GM21526 (cell line): ENCODE results near the gene BCAS3.

Experiments
- ATAC-seq: cut with Tn5 transposase; IDR thresholded peaks from one replicate; pipeline ENCODE4 v1.9.1; 2021; ENCODE audit warnings: moderate library complexity; ENCODE audit not compliant: unreplicated experiment, low FRiP score

Gene BCAS3

DNA sequence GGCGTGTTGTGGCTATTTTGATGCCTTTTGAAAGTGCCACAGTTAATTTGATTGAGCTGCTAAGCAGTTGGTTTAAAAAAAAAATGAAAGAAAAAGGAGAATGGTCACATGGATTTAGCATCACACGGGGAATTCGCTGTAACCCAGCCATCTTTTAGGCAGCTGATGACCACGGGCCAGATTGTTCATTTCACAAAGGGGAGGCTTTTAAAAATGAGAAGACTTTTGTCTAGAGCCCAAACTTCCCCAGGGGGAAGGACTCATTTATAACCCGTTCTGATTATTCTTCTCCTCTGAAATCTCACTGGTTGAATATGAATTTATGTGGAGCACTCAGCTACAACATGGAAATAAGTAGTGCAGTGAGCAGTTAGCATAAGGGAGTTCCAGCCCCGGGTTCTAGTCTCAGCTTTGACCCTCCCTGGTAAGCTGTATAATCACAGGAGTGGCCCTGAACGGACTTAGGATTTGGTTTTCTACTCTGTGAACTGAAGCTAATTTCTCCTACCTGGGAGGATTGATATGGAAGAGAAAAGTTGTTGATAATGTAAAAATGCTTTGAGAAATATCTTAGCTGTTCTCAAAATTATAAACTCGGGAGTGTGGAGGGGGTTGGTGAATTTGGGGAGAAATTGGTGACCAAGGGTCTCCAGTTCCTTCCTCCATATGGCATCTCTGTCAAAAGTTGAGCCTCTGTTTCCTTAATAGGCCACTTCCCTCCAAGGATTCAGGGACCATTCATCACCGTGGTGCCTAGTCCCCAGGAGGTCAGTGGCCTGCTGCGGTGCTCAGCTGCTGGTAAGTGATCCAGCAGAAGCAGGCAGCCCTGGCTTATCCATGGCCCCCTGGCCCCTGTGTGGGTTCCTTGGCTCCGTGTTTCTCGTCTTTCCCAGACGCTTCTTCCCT is 645.6 kb downstream of the BCAS3 start:
- ATAC-seq = no peak

GRCh38 chr17:61323909-61324868 is 646.5 kb downstream of the BCAS3 start:
- no peak for ATAC-seq

- no peak for ATAC-seq
Observed at GRCh38 chr17:61324950-61325349, 647.3 kb downstream of the BCAS3 start.

GRCh38 chr17:61325382-61326073 is 647.9 kb downstream of the BCAS3 start:
- no peak for ATAC-seq

- ATAC-seq = no peak
Observed at GRCh38 chr17:61326330-61326729, 648.7 kb downstream of the BCAS3 start.

DNA sequence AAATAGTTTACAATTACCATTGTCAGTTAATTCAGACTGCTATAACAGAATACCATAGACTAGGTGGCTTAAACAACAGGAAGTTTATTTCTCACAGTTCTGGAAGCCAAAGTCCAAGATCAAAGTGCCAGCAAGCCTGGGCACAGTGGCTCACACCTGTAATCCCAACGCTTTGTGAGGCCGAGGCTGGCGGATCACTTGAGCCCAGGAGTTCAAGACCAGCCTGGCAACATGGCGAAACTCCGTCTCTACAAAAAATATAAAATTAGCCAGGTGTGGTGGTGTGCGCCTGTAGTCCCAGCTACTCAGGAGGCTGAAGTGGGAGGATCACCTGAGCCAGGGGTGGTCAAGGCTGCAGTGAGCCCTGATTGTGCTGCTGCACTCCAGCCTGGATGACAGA is 650.7 kb downstream of the BCAS3 start:
- ATAC-seq = no peak

DNA sequence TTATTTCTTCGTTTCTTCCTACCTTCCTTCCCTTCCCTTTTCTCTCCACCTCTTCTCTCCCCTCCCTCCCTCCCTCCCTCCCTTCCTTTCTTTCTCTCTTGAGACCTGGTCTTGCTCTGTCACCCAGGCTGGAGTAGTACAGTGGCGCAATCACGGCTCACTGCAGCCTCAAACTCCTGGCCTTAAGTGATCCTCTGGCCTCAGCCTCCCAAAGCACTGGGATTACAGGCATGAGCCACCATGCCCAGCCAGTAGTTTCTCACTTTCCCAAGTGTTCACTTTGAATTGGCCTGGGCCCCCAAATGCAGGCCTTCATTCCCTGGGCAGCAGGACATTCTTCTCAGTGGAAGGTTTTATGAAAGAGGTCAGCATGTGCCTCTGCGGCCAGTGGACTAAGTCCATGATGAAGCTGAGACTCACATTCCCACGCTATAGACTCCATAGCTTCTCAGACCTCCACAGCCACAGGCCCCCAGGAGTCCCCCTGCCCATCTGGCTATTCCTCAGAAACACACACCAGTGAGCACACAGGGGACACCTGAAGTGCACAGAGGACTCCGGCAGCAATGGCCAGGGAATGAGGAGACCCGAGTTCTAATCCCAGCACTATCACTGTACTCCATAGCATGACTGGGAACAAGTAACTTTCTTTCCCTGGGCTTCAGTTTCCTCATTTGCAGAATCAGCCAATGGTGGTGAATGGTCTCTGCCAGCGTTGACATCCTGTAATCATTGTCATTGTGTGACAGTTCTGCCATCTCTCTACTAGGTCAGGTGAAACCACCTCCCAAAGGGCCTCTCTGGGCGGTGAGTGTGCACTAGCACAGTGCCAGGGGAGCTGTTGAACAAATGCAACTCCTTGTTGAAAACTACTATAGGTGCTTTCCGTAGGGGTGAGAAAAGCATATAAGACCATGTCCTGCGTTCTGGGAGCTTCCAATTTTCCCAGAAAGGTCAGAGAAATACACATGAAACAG is 652.8 kb downstream of the BCAS3 start:
- ATAC-seq = no peak

GRCh38 chr17:61331178-61331577 is 653.5 kb downstream of the BCAS3 start:
- no peak for ATAC-seq

GRCh38 chr17:61331886-61332285 is 654.2 kb downstream of the BCAS3 start:
- ATAC-seq = no peak

DNA sequence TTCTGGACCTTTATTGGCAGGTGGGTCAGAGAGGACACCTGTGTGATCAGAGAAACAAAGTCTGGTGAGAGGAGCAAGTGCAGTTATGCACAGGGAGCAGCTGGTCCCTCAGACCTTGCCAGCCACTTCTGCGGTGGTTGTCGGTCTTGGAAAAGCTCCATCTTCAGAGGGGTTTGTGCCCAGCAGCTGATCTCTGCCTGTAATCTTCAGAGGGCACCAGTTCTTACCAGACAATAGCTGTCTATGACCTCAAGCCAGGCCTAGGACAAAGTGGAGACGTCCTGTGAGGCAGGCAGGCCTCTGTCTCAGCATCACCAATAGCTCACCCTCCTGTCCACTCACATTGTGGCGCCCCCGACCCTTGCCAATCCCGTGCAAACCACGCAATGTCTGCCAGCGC is 655.5 kb downstream of the BCAS3 start:
- no peak for ATAC-seq

GRCh38 chr17:61334673-61335072 is 657.0 kb downstream of the BCAS3 start:
- no peak for ATAC-seq

DNA sequence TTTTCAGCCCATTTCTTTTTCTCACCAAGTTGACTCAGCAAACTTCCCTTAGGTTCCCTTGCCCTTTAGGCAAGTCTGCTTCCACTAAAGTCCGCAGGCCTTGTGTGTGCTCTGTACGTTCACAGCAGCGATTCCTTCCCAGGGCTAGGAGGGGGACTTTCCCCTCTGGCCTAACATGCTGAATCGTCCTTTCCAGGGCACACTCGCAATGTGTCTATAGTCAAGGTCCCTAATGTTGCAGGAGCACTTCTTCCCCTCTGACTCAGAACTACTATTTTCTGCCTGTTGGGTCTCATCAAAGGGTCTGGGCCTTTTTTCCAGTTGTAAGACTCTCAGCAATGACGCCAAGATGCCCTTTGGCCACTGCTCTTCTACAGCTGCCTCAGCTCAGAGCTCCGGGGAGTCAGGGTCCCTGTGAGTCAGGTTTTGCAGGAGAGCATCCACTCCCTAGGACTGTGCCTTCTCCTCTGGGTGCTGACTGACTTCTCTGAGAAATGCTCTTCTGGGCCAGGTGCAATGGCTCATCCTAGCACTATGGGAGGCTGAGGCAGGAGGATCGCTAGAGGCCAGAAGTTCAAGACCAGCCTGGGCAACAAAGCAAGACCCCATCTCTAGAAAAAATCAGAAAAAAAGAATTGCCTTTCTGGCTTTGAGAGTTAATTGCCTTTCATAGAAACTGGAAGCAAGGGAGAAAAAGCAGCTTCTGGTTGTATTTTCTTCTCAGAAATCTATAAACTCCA is 657.6 kb downstream of the BCAS3 start:
- no peak for ATAC-seq

DNA sequence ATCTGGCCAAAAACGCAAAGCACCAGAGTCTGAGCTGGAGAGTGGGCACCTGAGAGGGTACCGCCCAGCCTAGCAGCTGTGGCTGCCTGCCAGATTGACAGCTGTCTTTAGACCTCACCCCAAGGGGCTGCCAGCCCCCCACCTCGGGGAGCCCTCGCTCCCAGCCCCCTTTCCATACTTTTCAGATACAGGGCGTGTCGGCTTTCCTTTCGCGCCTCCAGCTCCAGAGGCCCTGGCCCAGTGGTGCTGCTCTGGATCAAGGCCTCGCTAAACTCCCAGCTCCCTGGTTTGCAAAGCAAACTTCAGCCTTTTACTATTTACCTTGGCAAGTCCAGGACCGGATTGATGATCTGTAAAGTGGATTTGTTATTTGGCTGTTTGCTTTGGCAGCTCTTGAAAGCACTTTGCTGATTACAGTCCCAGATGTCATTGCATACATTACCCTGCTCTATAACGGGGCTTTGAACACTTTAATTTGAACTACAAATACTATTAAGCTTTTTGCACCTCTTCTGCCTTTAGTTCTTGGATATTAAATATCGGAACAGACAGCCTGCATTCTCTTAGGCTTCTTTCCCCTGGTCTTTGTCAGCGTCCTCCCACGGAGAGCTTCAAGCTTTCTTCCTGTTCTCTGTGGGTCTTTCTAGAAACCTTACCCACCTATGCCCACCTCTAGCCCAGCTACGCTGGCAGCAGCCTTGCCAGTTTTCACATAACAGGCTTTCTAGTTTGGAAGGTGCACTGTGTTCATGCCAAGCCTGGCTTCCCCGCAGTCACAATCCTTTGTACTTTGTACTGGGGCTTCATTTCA is 658.4 kb downstream of the BCAS3 start:
- ATAC-seq = no peak

DNA sequence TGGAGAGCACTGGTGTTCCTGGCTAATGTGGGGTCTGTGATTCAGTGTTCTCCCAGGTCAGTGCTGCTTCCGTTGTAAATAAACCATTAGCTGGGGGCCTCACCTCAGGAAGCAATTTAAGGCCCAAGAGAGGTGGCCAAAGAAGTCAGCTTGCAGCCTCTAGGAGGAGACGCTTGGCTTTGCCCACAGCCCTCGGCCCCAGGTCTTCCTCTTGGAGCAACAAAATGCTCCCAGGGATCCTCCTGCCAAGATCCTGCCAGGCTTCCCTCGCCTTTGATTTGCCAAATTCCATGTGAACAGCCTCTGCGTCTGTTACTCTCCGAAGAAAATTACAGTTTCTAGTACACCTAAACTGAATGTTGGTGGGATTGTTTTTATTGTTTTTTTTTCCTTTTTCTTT is 659.6 kb downstream of the BCAS3 start:
- no peak for ATAC-seq

DNA sequence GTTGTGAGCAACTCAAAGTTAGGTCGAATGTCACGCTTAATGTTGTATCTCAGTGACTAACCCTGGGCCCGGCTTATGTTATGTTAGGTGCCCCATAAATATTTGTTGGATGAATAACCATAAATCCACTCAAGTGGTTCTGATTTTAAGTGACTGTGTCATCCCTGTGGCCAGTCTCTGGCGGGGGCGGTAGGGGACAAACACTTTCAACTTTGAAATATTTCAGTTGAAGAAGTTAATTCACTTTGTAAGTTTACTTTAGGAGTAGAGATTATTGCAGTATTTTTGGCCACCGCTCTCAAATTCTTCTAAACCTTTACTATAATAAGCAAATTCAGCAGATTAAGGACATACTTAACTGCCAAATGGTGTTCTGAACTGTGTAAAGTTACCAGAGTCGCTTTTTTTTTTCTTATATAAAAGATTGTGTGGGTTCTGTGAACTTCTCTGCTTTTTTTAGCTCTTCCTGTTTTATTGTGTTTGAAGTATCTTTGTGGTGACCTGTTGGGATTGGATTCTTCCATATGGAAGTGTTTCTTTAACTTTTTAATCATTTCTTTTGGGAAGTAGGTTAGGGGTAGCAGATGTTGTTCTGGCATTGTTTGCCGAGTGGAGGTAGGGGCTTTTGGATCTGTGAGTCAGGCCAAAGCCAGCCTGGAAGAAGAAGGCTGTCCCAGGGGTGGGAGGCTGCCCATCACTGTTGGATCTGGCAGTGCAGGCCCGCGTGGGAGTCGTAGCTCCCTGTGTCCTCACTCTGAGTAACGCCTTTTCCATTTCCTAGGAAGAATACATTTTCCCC is 660.5 kb downstream of the BCAS3 start:
- ATAC-seq = no peak

- ATAC-seq = no peak
Observed at GRCh38 chr17:61338874-61339478, 661.3 kb downstream of the BCAS3 start.
